Ovary (tissue), 9 donors: Measurements from ENCODE around the gene AHRR. TPM values are rescaled to one million over a fixed set of nuclear protein-coding genes. Genes with fewer than 3 reads are reported as not detected.

Experiments
- DNase-seq, 5 donors: peaks; one replicate each; pipeline ENCODE4 v3.0.0-alpha.2; 2019 to 2020
- H3K27ac ChIP-seq, 2 donors: fragments of 200-600 bp; one replicate each; pipeline versions ENCODE4 v1.5.1 to v1.8.0; 2019 to 2022
- H3K27me3 ChIP-seq: fragments of 200-600 bp; one replicate; pipeline ENCODE4 v1.8.0; 2022
- H3K36me3 ChIP-seq: fragments of 200-600 bp; sonication (generic); one replicate; pipeline ENCODE4 v1.5.1; 2019
- H3K4me1 ChIP-seq: one replicate; pipeline ENCODE4 v1.8.1; 2013; ENCODE audit warnings: mild to moderate bottlenecking, moderate library complexity; ENCODE audit not compliant: insufficient read depth
- H3K4me3 ChIP-seq: fragments of 200-600 bp; sonication (generic); one replicate; pipeline ENCODE4 v1.5.1; 2017
- H3K9me3 ChIP-seq, 2 donors: fragments of 200-600 bp in 1 of 2; sonication (generic) in 1 of 2; one replicate each; pipeline versions ENCODE4 v1.5.1 to v1.8.1; 2013 to 2019; ENCODE audit warnings: mild to moderate bottlenecking in 1 of 2, moderate library complexity in 1 of 2
- EP300 ChIP-seq: sonication (generic); formaldehyde crosslinking; IDR thresholded peaks from one replicate; pipeline ENCODE4 v1.6.1; 2017; ENCODE audit warnings: antibody characterized with exemption
- POLR2A ChIP-seq: fragments of 450-650 bp; IDR thresholded peaks from one replicate; pipeline ENCODE4 v1.6.1; 2017; ENCODE audit warnings: antibody characterized with exemption, mild to moderate bottlenecking, moderate library complexity
- WGBS, 3 donors: extraction: QIAGEN DNeasy Blood & Tissue Kit in 1 of 3; methylation state at CpG; one replicate each; pipeline versions ENCODE4 v1.1.5 to v1.1.7; 2013 to 2017; 5-methylcytosine and 5-hydroxymethylcytosine counted together
- intact Hi-C, 4 donors: fragments of 100-400 bp; cut with DNase I; formaldehyde crosslinking; loops; one replicate each; pipeline versions ENCODE4 v1.11.0 to v1.15.1; 2022 to 2023
- polyA plus RNA-seq, 2 donors: library from polyadenylated mRNA; stranded (reverse); fragments of 200-250 nt in 1 of 2; fragments of 350-450 nt in 1 of 2; fragmentation: Illumina TruSeq in 1 of 2; extraction: RNeasy Lipid Tissue Mini Kit (QIAGEN cat#74804) in 1 of 2; gene quantifications; one replicate each; pipeline ENCODE4 v1.2.3, GENCODE V29; 2013 to 2014
- total RNA-seq, 7 donors: library from RNA; depleted of rRNA in 2 of 7; stranded (reverse); fragments of >200 nt in 2 of 7; fragmentation: NEBNext Ultra II Directional in 3 of 7; extraction: Animal tissue kit (Norgen Biotek cat#: 25700) in 3 of 7; gene quantifications; one replicate each; pipeline versions ENCODE4 v1.1.0 to v1.2.4, GENCODE V29; 2016 to 2023
- TF ChIP-seq, protein P1 (sequence below), 3 donors: fragments of 450-650 bp in 2 of 3; fragments of 200-600 bp in 1 of 3; IDR thresholded peaks; one replicate each; pipeline versions ENCODE4 v1.5.1 to v1.8.0; 2016 to 2022; ENCODE audit warnings: antibody characterized with exemption in 3 of 3, mild to moderate bottlenecking in 1 of 3
- donor health status: DM: no; HTN: no; CAD: no; lungs with moderate emphysema.
- donor health status: DM: no; HTN: no; CAD: no.
- donor health status: Bipolar disorder and iron deficiency.
- donor health status: DM: yes; HTN: yes; CAD: no.
- donor health status: DM: no; HTN: no; CAD: no.
- donor health status: DM: yes; HTN: yes; CAD: no.

Gene AHRR
- total and polyA plus RNA-seq, 9 donors = 0.72 to 14.9 (median 2.0) TPM

DNA sequence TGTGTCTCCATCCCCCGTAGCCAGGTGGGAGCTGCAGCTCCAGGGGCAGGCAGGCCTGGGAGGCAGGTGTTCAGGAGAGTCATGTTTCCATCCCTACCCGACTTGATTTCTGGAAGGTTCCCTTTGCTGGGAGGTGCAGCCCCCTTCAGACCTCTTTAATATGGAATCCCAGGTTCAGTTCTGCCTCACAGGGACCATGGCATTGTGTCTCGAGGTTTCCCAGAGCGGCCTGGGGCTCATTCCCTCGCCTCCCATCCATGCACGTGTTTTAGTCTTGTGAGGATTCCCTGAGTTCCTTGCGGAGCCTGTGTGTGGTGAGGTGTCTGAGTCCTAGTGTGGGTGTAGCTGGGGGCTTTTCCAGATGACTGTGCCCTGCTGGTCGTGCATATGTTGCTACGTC, 16.5 kb upstream of the AHRR start:
- WGBS, 3 donors = 87 to 91% (median 89%) methylated on average over 9 of the region's 9 CpGs
- Histone ChIP-seq H3K4me3 (no peak overlapping the region), H3K36me3 (no peaks in the 10 kb centered on the region), H3K27me3 (no peaks in the 10 kb centered on the region), H3K27ac (no peak overlapping the region), H3K4me1 (peaks cover 5% of the 10 kb centered on the region), H3K9me3 (no peaks in the 10 kb centered on the region)
- intact Hi-C loops = no loop called here
- TF ChIP-seq, protein P1, sequence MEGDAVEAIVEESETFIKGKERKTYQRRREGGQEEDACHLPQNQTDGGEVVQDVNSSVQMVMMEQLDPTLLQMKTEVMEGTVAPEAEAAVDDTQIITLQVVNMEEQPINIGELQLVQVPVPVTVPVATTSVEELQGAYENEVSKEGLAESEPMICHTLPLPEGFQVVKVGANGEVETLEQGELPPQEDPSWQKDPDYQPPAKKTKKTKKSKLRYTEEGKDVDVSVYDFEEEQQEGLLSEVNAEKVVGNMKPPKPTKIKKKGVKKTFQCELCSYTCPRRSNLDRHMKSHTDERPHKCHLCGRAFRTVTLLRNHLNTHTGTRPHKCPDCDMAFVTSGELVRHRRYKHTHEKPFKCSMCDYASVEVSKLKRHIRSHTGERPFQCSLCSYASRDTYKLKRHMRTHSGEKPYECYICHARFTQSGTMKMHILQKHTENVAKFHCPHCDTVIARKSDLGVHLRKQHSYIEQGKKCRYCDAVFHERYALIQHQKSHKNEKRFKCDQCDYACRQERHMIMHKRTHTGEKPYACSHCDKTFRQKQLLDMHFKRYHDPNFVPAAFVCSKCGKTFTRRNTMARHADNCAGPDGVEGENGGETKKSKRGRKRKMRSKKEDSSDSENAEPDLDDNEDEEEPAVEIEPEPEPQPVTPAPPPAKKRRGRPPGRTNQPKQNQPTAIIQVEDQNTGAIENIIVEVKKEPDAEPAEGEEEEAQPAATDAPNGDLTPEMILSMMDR (IDR thresholded peaks at IDR 0.05) = no peak
- TF ChIP-seq EP300 (no peak), POLR2A (no peak)
- peak in 1 of 5 donors; percentile 17 for DNase-seq

DNA sequence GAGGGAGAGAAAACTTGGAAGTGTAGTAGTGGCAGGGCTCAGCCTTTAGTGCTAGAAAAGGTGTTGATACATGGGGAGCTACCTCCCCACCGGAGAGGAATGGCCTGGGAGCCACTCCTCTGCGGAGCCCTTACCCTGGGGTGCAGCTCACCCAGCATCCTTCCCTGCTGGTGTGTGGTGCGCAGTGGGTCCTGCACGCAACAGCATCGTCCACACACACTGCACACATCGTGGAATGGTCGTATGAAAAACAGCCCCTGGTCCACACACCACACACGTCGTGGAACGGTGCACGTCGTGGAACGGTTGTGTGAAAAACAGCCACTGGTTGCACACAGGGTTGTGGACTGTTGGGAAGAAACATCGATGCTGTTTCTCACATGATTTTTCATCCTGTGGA, 16.1 kb upstream of the AHRR start:
- no peak for DNase-seq
- TF ChIP-seq POLR2A (no peak), EP300 (no peak)
- TF ChIP-seq, protein P1 (IDR thresholded peaks at IDR 0.05) = no peak
- H3K27ac ChIP-seq = no peak overlapping the region
- peaks cover 5% of the 10 kb centered on the region for H3K4me1 ChIP-seq
- intact Hi-C loops = no loop called here
- WGBS, 3 donors = 92 to 96% (median 92%) methylated on average over 14 of the region's 14 CpGs
- H3K9me3 ChIP-seq = no peaks in the 10 kb centered on the region
- H3K4me3 ChIP-seq = no peak overlapping the region
- no peaks in the 10 kb centered on the region for H3K36me3 ChIP-seq
- no peaks in the 10 kb centered on the region for H3K27me3 ChIP-seq

DNA sequence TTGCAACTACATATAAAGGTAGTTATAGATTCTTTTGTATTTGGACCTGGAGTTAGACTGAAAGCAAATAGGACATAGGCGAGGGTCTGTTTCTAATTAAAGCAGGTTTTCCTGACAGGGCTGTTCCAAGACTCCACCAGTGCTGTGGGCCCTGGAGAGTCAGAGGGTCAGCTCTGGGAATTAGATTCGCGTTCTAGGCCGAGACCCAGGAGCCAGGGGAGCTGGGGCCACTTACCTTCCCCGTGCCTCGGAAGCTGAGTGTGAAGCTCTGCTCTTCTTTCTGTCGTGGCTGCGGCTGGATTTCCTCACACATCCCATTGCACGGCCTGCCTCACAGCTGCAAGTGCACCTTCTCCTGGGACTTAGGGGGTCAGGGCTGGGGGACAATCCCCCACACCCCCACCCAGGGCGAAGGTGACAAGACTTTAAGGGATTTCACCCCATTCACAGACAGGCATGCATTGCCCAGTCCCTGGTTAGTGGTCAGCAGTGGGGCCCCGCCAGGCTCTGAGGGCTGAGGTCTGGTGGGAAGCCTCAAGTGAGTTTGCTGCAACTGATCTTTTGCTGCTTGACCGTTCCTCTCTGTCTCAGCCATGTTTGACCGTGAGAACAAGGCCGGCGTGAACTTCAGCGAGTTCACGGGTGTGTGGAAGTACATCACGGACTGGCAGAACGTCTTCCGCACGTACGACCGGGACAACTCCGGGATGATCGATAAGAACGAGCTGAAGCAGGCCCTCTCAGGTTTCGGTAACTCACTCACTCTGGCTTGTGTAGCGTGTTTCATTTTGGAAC, 15.3 kb upstream of the AHRR start:
- Histone ChIP-seq H3K4me3 (no peak overlapping the region), H3K9me3 (no peaks in the 10 kb centered on the region), H3K36me3 (no peaks in the 10 kb centered on the region), H3K4me1 (peaks cover 5% of the 10 kb centered on the region), H3K27me3 (no peaks in the 10 kb centered on the region), H3K27ac (no peak overlapping the region)
- TF ChIP-seq, protein P1 (IDR thresholded peaks at IDR 0.05) = no peak
- TF ChIP-seq EP300 (no peak), POLR2A (no peak)
- DNase-seq = peak in 1 of 5 donors; percentile 23
- WGBS, 3 donors = 92 to 94% (median 93%) methylated on average over 28 of the region's 28 CpGs
- intact Hi-C loops = no loop called here

DNA sequence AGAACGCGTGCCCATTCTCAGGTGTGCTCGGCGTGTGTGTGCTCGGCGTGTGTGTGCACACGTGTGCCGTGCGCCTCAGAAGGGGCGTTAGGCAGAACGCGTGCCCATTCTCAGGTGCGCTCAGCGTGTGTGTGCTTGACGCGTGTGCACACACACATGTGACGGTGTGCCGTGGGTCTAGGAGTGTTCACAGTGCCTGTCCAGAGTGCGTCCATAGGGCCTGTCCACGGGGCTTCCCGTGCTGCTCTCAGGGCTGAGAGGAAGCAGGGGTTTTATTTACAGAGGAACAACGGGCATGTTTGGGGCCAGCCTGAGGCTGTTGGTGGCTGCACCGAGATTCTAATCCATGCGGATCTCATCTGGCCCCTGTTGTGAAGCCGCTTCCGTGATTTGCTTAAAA, 14.2 kb upstream of the AHRR start:
- Histone ChIP-seq H3K4me1 (peaks cover 5% of the 10 kb centered on the region), H3K4me3 (no peak overlapping the region), H3K9me3 (no peaks in the 10 kb centered on the region), H3K36me3 (no peaks in the 10 kb centered on the region), H3K27ac (no peak overlapping the region), H3K27me3 (no peaks in the 10 kb centered on the region)
- 92 to 95% (median 92%) methylated on average over 17 to 26 of the region's 26 CpGs for WGBS, 3 donors
- intact Hi-C loops = no loop called here
- peak in 1 of 5 donors; percentile 28 for DNase-seq
- no peak for TF ChIP-seq POLR2A
- TF ChIP-seq, protein P1 (IDR thresholded peaks at IDR 0.05) = no peak
- no peak for TF ChIP-seq EP300
